Frontal cortex (tissue), 4 donors: ENCODE measurements around the gene LHPP. TPM values are rescaled to one million over a fixed set of nuclear protein-coding genes. Genes with fewer than 3 reads are reported as not detected.

Experiments
- DNase-seq, 2 donors: peaks; one replicate each; pipeline ENCODE4 v3.0.0; 2012; ENCODE audit warnings: low spot score in 2 of 2
- FAIRE-seq: peaks from 2 replicates; lab custom pipeline; 2012; peaks lifted over from hg19 to GRCh38; lab: Jason Lieb, UNC
- total RNA-seq: library from RNA; depleted of rRNA; stranded (reverse); fragments of >200 nt; gene quantifications from one replicate; pipeline ENCODE4 v1.2.3, GENCODE V29; 2014
- donor health status: control.
- donor health status: control.
- donor health status: control.

Gene LHPP
- total RNA-seq, 1 donor from 2014 or later: 16.3 TPM

- no peak for FAIRE-seq
Measured at GRCh38 chr10:124626759-124627380, 165.2 kb downstream of the LHPP start.

GRCh38 chr10:124627866-124628675 lies 166.4 kb downstream of the LHPP start:
- no peak for FAIRE-seq
- no peak for DNase-seq

More at GRCh38 chr10:124626759-124627380, 165.2 kb downstream of the LHPP start:
- DNase-seq: no peak

- FAIRE-seq (no peak), DNase-seq (no peak)
Measured at GRCh38 chr10:124628676-124629021, 167.0 kb downstream of the LHPP start.

GRCh38 chr10:124629415-124629814 lies 167.8 kb downstream of the LHPP start:
- peak; percentile 55 to 66 for DNase-seq
- FAIRE-seq: no peak

GRCh38 chr10:124629842-124630241 lies 168.2 kb downstream of the LHPP start:
- DNase-seq (no peak), FAIRE-seq (no peak)

- no peak for FAIRE-seq
Measured at GRCh38 chr10:124630551-124630950, 168.9 kb downstream of the LHPP start.

GRCh38 chr10:124632064-124632531 lies 170.5 kb downstream of the LHPP start:
- no peak for FAIRE-seq
- peak in 1 of 2 donors; percentile 57 for DNase-seq

More at GRCh38 chr10:124630551-124630950, 168.9 kb downstream of the LHPP start:
- no peak for DNase-seq

GRCh38 chr10:124632566-124632965 lies 170.9 kb downstream of the LHPP start:
- FAIRE-seq (no peak), DNase-seq (no peak)

- FAIRE-seq (no peak), DNase-seq (no peak)
Measured at GRCh38 chr10:124636271-124636995, 174.8 kb downstream of the LHPP start.

- DNase-seq (no peak), FAIRE-seq (no peak)
Measured at GRCh38 chr10:124637091-124637700, 175.6 kb downstream of the LHPP start.

- DNase-seq (no peak), FAIRE-seq (no peak)
Measured at GRCh38 chr10:124637746-124638145, 176.1 kb downstream of the LHPP start.

- no peak for FAIRE-seq
- no peak for DNase-seq
Measured at GRCh38 chr10:124639206-124639605, 177.6 kb downstream of the LHPP start.

GRCh38 chr10:124639646-124640045 lies 178.0 kb downstream of the LHPP start:
- no peak for FAIRE-seq
- DNase-seq: no peak

GRCh38 chr10:124640056-124640455 lies 178.4 kb downstream of the LHPP start:
- FAIRE-seq (no peak), DNase-seq (no peak)

- FAIRE-seq (no peak), DNase-seq (no peak)
Measured at GRCh38 chr10:124640538-124641231, 179.1 kb downstream of the LHPP start.

- no peak for FAIRE-seq
- no peak for DNase-seq
Measured at GRCh38 chr10:124641282-124642087, 179.9 kb downstream of the LHPP start.

GRCh38 chr10:124642088-124642710 lies 180.6 kb downstream of the LHPP start:
- DNase-seq (no peak), FAIRE-seq (no peak)

GRCh38 chr10:124643330-124644009 lies 181.8 kb downstream of the LHPP start:
- FAIRE-seq: no peak
- DNase-seq: no peak
